ENCODE results near the gene TGIF1. TPM values are rescaled to one million over a fixed set of nuclear protein-coding genes. Genes with fewer than 3 reads are reported as not detected.

TGIF1 gene
- total and polyA plus RNA-seq, 2 donors (not counting 1 experiment from before 2014, with no cell fraction given), result 30.4 to 140 TPM

GRCh38 chr18:3463051-3463450, 13.1 kb downstream of the TGIF1 start:
- Histone ChIP-seq H3K9me3 (ENCODE audit: control extremely low read depth in 1 of 3, control insufficient read depth in 2 of 3, insufficient read depth in 1 of 3, low read length in 2 of 3) (peaks cover 3 to 10% (median 3%) of the 10 kb centered on the region in 3 donors), H3K36me3 (replicated peaks in 1 of 2; ENCODE audit: control extremely low read depth in 1 of 2, control insufficient read depth in 1 of 2, extremely low read depth in 1 of 2, insufficient read depth in 2 of 2, low read length in 1 of 2) (peaks cover 4 to 6% of the 10 kb centered on the region in 2 experiments), H3K4me3 (ENCODE audit: control extremely low read depth in 1 of 5, extremely low read depth in 1 of 5, insufficient read depth in 1 of 5, low read depth in 2 of 5, low read length in 4 of 5) (no peak overlapping the region), H3K27me3 (replicated peaks in 1 of 4; ENCODE audit: control extremely low read depth in 1 of 4, control insufficient read depth in 3 of 4, insufficient read depth in 4 of 4, low read length in 3 of 4) (no peaks in the 10 kb centered on the region), H4K20me1 (ENCODE audit: control insufficient read depth, insufficient read depth, low read length, poor library complexity, severe bottlenecking) (no peaks in the 10 kb centered on the region), H3K4me2 (replicated peaks; ENCODE audit: low read depth, low read length, poor library complexity, severe bottlenecking) (no peak overlapping the region), H2AFZ (ENCODE audit: insufficient read depth, low read depth, low read length, poor library complexity, severe bottlenecking) (no peak overlapping the region), H3K4me1 (ENCODE audit: control insufficient read depth in 2 of 2, insufficient read depth in 2 of 2, low read length in 2 of 2) (peaks cover 0 to 7% of the 10 kb centered on the region in 2 donors), H3K27ac (ENCODE audit: low read length in 2 of 2) (no peak overlapping the region), H3K79me2 (ENCODE audit: control insufficient read depth, insufficient read depth, low read length) (peaks cover 3% of the 10 kb centered on the region), H3K9ac (ENCODE audit: low read length) (no peak overlapping the region)
- H3K27me3 Mint-ChIP-seq, result no peaks in the 10 kb centered on the region
- intact Hi-C loops (cut with micrococcal nuclease), result no loop called here
- H3K9me3 Mint-ChIP-seq (ENCODE audit: insufficient read depth), result peaks cover 3% of the 10 kb centered on the region
- peaks cover 19% of the 10 kb centered on the region for H3K4me1 Mint-ChIP-seq
- DNase-seq (no peak), ATAC-seq (ENCODE audit: low read depth) (no peak)
- TF ChIP-seq CTCF (IDR thresholded peaks at IDR 0.05) (no peak), EZH2 (IDR thresholded peaks at IDR 0.05; ENCODE audit: borderline replicate concordance, insufficient read depth, low read depth, low read length, poor library complexity, severe bottlenecking) (no peak)
- no peak overlapping the region for H3K27ac Mint-ChIP-seq
- WGBS (ENCODE audit: insufficient coverage), result no CpG with 5 or more reads among the region's 2 CpGs
- no peak overlapping the region for H3K4me3 Mint-ChIP-seq
- ChIA-PET POLR2A (interaction anchor here (0.9 kb wide), 1 partner anchor 12 kb away, joined by 5 read pairs; no protein-coding TSS in a partner anchor), CTCF (interaction anchor here (0.6 to 1.8 kb wide), 6 partner anchors 8 to 167 kb away, joined by 3 to 7 read pairs (median 4); no protein-coding TSS in a partner anchor)

GRCh38 chr18:3466045-3466444, 16.1 kb downstream of the TGIF1 start:
- peaks cover 3 to 9% (median 3%) of the 10 kb centered on the region in 3 donors for H3K9me3 ChIP-seq (ENCODE audit: control extremely low read depth in 1 of 3, control insufficient read depth in 2 of 3, insufficient read depth in 1 of 3, low read length in 2 of 3)
- intact Hi-C loops (cut with micrococcal nuclease), result no loop called here
- no peak for TF ChIP-seq CTCF (IDR thresholded peaks at IDR 0.05)
- Mint-ChIP-seq H3K9me3 (ENCODE audit: insufficient read depth) (peaks cover 3% of the 10 kb centered on the region), H3K4me1 (peaks cover 4% of the 10 kb centered on the region), H3K4me3 (no peak overlapping the region), H3K27ac (no peak overlapping the region), H3K27me3 (no peaks in the 10 kb centered on the region)
- peaks cover 3% of the 10 kb centered on the region for H3K79me2 ChIP-seq (ENCODE audit: control insufficient read depth, insufficient read depth, low read length)
- H3K4me1 ChIP-seq (ENCODE audit: control insufficient read depth in 2 of 2, insufficient read depth in 2 of 2, low read length in 2 of 2), result peaks cover 0 to 4% of the 10 kb centered on the region in 2 donors
- H3K4me2 ChIP-seq (replicated peaks; ENCODE audit: low read depth, low read length, poor library complexity, severe bottlenecking), result no peak overlapping the region
- ChIA-PET CTCF (interaction anchor here (0.8 to 2.8 kb wide), 7 partner anchors 8 to 128 kb away, joined by 3 to 18 read pairs (median 5); no protein-coding TSS in a partner anchor), POLR2A (no interaction called here)
- H3K36me3 ChIP-seq (replicated peaks in 1 of 2; ENCODE audit: control extremely low read depth in 1 of 2, control insufficient read depth in 1 of 2, extremely low read depth in 1 of 2, insufficient read depth in 2 of 2, low read length in 1 of 2), result peaks cover 0 to under 1% of the 10 kb centered on the region in 2 experiments
- 60% methylated on average over 1 of the region's 5 CpGs for WGBS (ENCODE audit: insufficient coverage)
- H3K27ac ChIP-seq (ENCODE audit: low read length in 2 of 2), result no peak overlapping the region
- H2AFZ ChIP-seq (ENCODE audit: insufficient read depth, low read depth, low read length, poor library complexity, severe bottlenecking), result no peak overlapping the region
- ATAC-seq (ENCODE audit: low read depth) (no peak), DNase-seq (no peak)
- H3K27me3 ChIP-seq (replicated peaks in 1 of 4; ENCODE audit: control extremely low read depth in 1 of 4, control insufficient read depth in 3 of 4, insufficient read depth in 4 of 4, low read length in 3 of 4), result no peaks in the 10 kb centered on the region
- no peak overlapping the region for H3K4me3 ChIP-seq (ENCODE audit: control extremely low read depth in 1 of 5, extremely low read depth in 1 of 5, insufficient read depth in 1 of 5, low read depth in 2 of 5, low read length in 4 of 5)
- H3K9ac ChIP-seq (ENCODE audit: low read length), result no peak overlapping the region
- no peaks in the 10 kb centered on the region for H4K20me1 ChIP-seq (ENCODE audit: control insufficient read depth, insufficient read depth, low read length, poor library complexity, severe bottlenecking)
